NCI-H2081 treated with DMSO at 0.1 percent for 48 hours (cell line): ENCODE results near the gene IFFO2.
"Not testable (repeated sequence)": the region's sequence is repeated elsewhere in the genome, so short reads cannot be mapped to it uniquely, and the experiment has no call there.

Experiments
- DNase-seq: peaks from one replicate; lab custom pipeline; 2025; lab: John Stamatoyannopoulos, UW

Gene IFFO2

GRCh38 chr1:18874600-18874999 lies 81.9 kb downstream of the IFFO2 start:
- DNase-seq, result no peak

GRCh38 chr1:18874036-18874435 lies 82.4 kb downstream of the IFFO2 start:
- DNase-seq, result no peak

- DNase-seq, result no peak
These were observed 84.3 kb downstream of the IFFO2 start for GRCh38 chr1:18872071-18872611.

- no peak for DNase-seq
These were observed 84.9 kb downstream of the IFFO2 start for GRCh38 chr1:18871401-18872070.

GRCh38 chr1:18870957-18871356 lies 85.5 kb downstream of the IFFO2 start:
- DNase-seq, result no peak

- DNase-seq, result not testable (repeated sequence)
These were observed 85.9 kb downstream of the IFFO2 start for GRCh38 chr1:18870595-18870865.

- DNase-seq, result no peak
These were observed 86.5 kb downstream of the IFFO2 start for GRCh38 chr1:18869847-18870594.

- DNase-seq, result no peak
These were observed 87.6 kb downstream of the IFFO2 start for GRCh38 chr1:18868801-18869424.

GRCh38 chr1:18868354-18868753 lies 88.1 kb downstream of the IFFO2 start:
- DNase-seq, result no peak

GRCh38 chr1:18866846-18867245 lies 89.6 kb downstream of the IFFO2 start:
- DNase-seq, result no peak

- DNase-seq, result no peak
These were observed 90.2 kb downstream of the IFFO2 start for GRCh38 chr1:18866314-18866713.

GRCh38 chr1:18865176-18865575 lies 91.3 kb downstream of the IFFO2 start:
- DNase-seq, result no peak

- DNase-seq, result no peak
These were observed 94.9 kb downstream of the IFFO2 start for GRCh38 chr1:18861590-18861989.

- DNase-seq, result no peak
These were observed 95.4 kb downstream of the IFFO2 start for GRCh38 chr1:18861082-18861481.

GRCh38 chr1:18859560-18859959 lies 96.9 kb downstream of the IFFO2 start, which contains the start of gene TAS1R2:
Gene TAS1R2 (minus strand): TSS chr1:18859660. CDS start chr1:18859660, 0 bp downstream.
- no peak for DNase-seq

- no peak for DNase-seq
These were observed 98.3 kb downstream of the IFFO2 start for GRCh38 chr1:18858070-18858688.

- DNase-seq, result no peak
These were observed 100.0 kb downstream of the IFFO2 start for GRCh38 chr1:18856435-18856834.

- DNase-seq, result no peak
These were observed 100.9 kb downstream of the IFFO2 start for GRCh38 chr1:18855573-18855972.

- no peak for DNase-seq
These were observed 102.0 kb downstream of the IFFO2 start for GRCh38 chr1:18854331-18855025.
